Measurements from ENCODE around the gene PTPRM. TPM values are rescaled to one million over a fixed set of nuclear protein-coding genes. Genes with fewer than 3 reads are reported as not detected.

Gene PTPRM
- total and polyA plus RNA-seq, 4 donors, result 9.2 to 23.0 (median 12.7) TPM

- TF ChIP-seq FOXA1 (IDR thresholded peaks at IDR 0.05) (no peak), RXRA (IDR thresholded peaks at IDR 0.05) (no peak), HNF4G (IDR thresholded peaks at IDR 0.05) (no peak), HNF4A (conservative IDR thresholded peaks at IDR 0.05) (no peak), NR2F2 (IDR thresholded peaks at IDR 0.05) (no peak), MAX (IDR thresholded peaks at IDR 0.05) (no peak), ZBTB33 (IDR thresholded peaks at IDR 0.05) (no peak), RAD21 (IDR thresholded peaks at IDR 0.05) (no peak), EGR1 (IDR thresholded peaks at IDR 0.05; ENCODE audit: low read depth in 2 of 2) (no peak), SP1 (IDR thresholded peaks at IDR 0.05) (no peak), YY1 (IDR thresholded peaks at IDR 0.05) (no peak), JUND (IDR thresholded peaks at IDR 0.05) (no peak), TAF1 (conservative IDR thresholded peaks at IDR 0.05) (no peak), GABPA (IDR thresholded peaks at IDR 0.05 in 1 of 2, conservative IDR thresholded peaks at IDR 0.05 in 1 of 2) (no peak)
- no peaks in the 10 kb centered on the region for H3K36me3 ChIP-seq (ENCODE audit: control insufficient read depth in 4 of 4, insufficient read depth in 3 of 4, low read depth in 1 of 4, low read length in 3 of 4)
- H3K9ac ChIP-seq (ENCODE audit: low read depth in 1 of 2, low read length in 2 of 2), result no peak overlapping the region
- no peaks in the 10 kb centered on the region for H3K27me3 ChIP-seq (ENCODE audit: control insufficient read depth in 4 of 4, insufficient read depth in 4 of 4, low read length in 3 of 4)
- H3K4me3 ChIP-seq (ENCODE audit: low read depth in 1 of 3, low read length in 3 of 3), result no peak overlapping the region
- 94% methylated on average over 10 of the region's 10 CpGs for WGBS
- no peaks in the 10 kb centered on the region for H3K9me3 ChIP-seq (ENCODE audit: control insufficient read depth in 4 of 4, low read length in 3 of 4)
- H3K4me1 ChIP-seq (ENCODE audit: control insufficient read depth in 4 of 4, insufficient read depth in 4 of 4, low read length in 3 of 4), result no peaks in the 10 kb centered on the region
- DNase-seq (ENCODE audit: low spot score), result no peak
- no peak overlapping the region for H3K27ac ChIP-seq (ENCODE audit: low read depth in 1 of 2, low read length in 2 of 2)
These were observed 763.5 kb downstream of the PTPRM start for GRCh38 chr18:8330575-8330974.

GRCh38 chr18:8332286-8332685 is 765.2 kb downstream of the PTPRM start:
- no peak overlapping the region for H3K27ac ChIP-seq (ENCODE audit: low read depth in 1 of 2, low read length in 2 of 2)
- H3K36me3 ChIP-seq (ENCODE audit: control insufficient read depth in 4 of 4, insufficient read depth in 3 of 4, low read depth in 1 of 4, low read length in 3 of 4), result no peaks in the 10 kb centered on the region
- 96% methylated on average over 4 of the region's 4 CpGs for WGBS
- no peaks in the 10 kb centered on the region for H3K27me3 ChIP-seq (ENCODE audit: control insufficient read depth in 4 of 4, insufficient read depth in 4 of 4, low read length in 3 of 4)
- H3K9me3 ChIP-seq (ENCODE audit: control insufficient read depth in 4 of 4, low read length in 3 of 4), result no peaks in the 10 kb centered on the region
- DNase-seq (ENCODE audit: low spot score), result no peak
- H3K9ac ChIP-seq (ENCODE audit: low read depth in 1 of 2, low read length in 2 of 2), result no peak overlapping the region
- no peak overlapping the region for H3K4me3 ChIP-seq (ENCODE audit: low read depth in 1 of 3, low read length in 3 of 3)
- TF ChIP-seq CTCF (IDR thresholded peaks at IDR 0.05; ENCODE audit: low read depth, low read length, missing input control) (no peak), ZBTB33 (IDR thresholded peaks at IDR 0.05) (no peak), SP1 (IDR thresholded peaks at IDR 0.05) (no peak), YY1 (IDR thresholded peaks at IDR 0.05) (no peak), ATF3 (IDR thresholded peaks at IDR 0.05) (no peak), GABPA (IDR thresholded peaks at IDR 0.05 in 1 of 2, conservative IDR thresholded peaks at IDR 0.05 in 1 of 2) (no peak), NR2F2 (IDR thresholded peaks at IDR 0.05) (no peak), REST (IDR thresholded peaks at IDR 0.05) (no peak)
- no peaks in the 10 kb centered on the region for H3K4me1 ChIP-seq (ENCODE audit: control insufficient read depth in 4 of 4, insufficient read depth in 4 of 4, low read length in 3 of 4)
